ENCODE measurements around the gene PLCB2. TPM values are rescaled to one million over a fixed set of nuclear protein-coding genes. Genes with fewer than 3 reads are reported as not detected.

Gene PLCB2
- total RNA-seq, 2 donors from 2014 or later: 17.7 to 32.4 TPM

- Histone ChIP-seq H3K9me3 (no peaks in the 10 kb centered on the region), H3K4me3 (no peak overlapping the region), H3K27me3 (replicated peaks; ENCODE audit: insufficient read depth) (no peaks in the 10 kb centered on the region), H3K36me3 (no peaks in the 10 kb centered on the region), H3K27ac (no peak overlapping the region), H3K4me1 (ENCODE audit: control insufficient read depth in 1 of 2, low read depth in 2 of 2) (no peaks in the 10 kb centered on the region)
- no peak for TF ChIP-seq CTCF (IDR thresholded peaks at IDR 0.05)
- DNase-seq (ENCODE audit: low spot score): no peak
- no peak for ATAC-seq (ENCODE audit: insufficient number of reproducible peaks, low FRiP score, low read depth)
These were observed 9.4 kb downstream of the PLCB2 start for GRCh38 chr15:40298216-40298935.

GRCh38 chr15:40297356-40297755 is 10.4 kb downstream of the PLCB2 start:
- Histone ChIP-seq H3K4me3 (no peak overlapping the region), H3K9me3 (no peaks in the 10 kb centered on the region), H3K36me3 (no peaks in the 10 kb centered on the region), H3K27me3 (replicated peaks; ENCODE audit: insufficient read depth) (no peaks in the 10 kb centered on the region), H3K4me1 (ENCODE audit: control insufficient read depth in 1 of 2, low read depth in 2 of 2) (no peaks in the 10 kb centered on the region), H3K27ac (no peak overlapping the region)
- no peak for ATAC-seq (ENCODE audit: insufficient number of reproducible peaks, low FRiP score, low read depth)
- TF ChIP-seq CTCF (IDR thresholded peaks at IDR 0.05): no peak
- no peak for DNase-seq (ENCODE audit: low spot score)

- no peak for ATAC-seq (ENCODE audit: insufficient number of reproducible peaks, low FRiP score, low read depth)
- no peak for TF ChIP-seq CTCF (IDR thresholded peaks at IDR 0.05)
- no peaks in the 10 kb centered on the region for H3K9me3 ChIP-seq
These were observed 11.0 kb downstream of the PLCB2 start for GRCh38 chr15:40296561-40297230.

GRCh38 chr15:40295877-40296560 is 11.7 kb downstream of the PLCB2 start:
- no peak for DNase-seq (ENCODE audit: low spot score)
- no peak for ATAC-seq (ENCODE audit: insufficient number of reproducible peaks, low FRiP score, low read depth)
- Histone ChIP-seq H3K27ac (no peak overlapping the region), H3K9me3 (no peaks in the 10 kb centered on the region), H3K4me3 (no peak overlapping the region), H3K4me1 (ENCODE audit: control insufficient read depth in 1 of 2, low read depth in 2 of 2) (peaks cover 0 to 1% of the 10 kb centered on the region in 2 donors), H3K36me3 (no peaks in the 10 kb centered on the region), H3K27me3 (replicated peaks; ENCODE audit: insufficient read depth) (no peaks in the 10 kb centered on the region)
- TF ChIP-seq CTCF (IDR thresholded peaks at IDR 0.05): no peak

More at GRCh38 chr15:40296561-40297230, 11.0 kb downstream of the PLCB2 start:
- Histone ChIP-seq H3K4me3 (no peak overlapping the region), H3K4me1 (ENCODE audit: control insufficient read depth in 1 of 2, low read depth in 2 of 2) (no peaks in the 10 kb centered on the region), H3K27ac (no peak overlapping the region), H3K36me3 (no peaks in the 10 kb centered on the region), H3K27me3 (replicated peaks; ENCODE audit: insufficient read depth) (no peaks in the 10 kb centered on the region)
- DNase-seq (ENCODE audit: low spot score): no peak

- ATAC-seq (ENCODE audit: insufficient number of reproducible peaks, low FRiP score, low read depth): no peak
- no peak for DNase-seq (ENCODE audit: low spot score)
- Histone ChIP-seq H3K27ac (no peak overlapping the region), H3K9me3 (no peaks in the 10 kb centered on the region), H3K36me3 (no peaks in the 10 kb centered on the region), H3K27me3 (replicated peaks; ENCODE audit: insufficient read depth) (no peaks in the 10 kb centered on the region), H3K4me3 (no peak overlapping the region), H3K4me1 (ENCODE audit: control insufficient read depth in 1 of 2, low read depth in 2 of 2) (peaks cover 0 to 3% of the 10 kb centered on the region in 2 donors)
- no peak for TF ChIP-seq CTCF (IDR thresholded peaks at IDR 0.05)
These were observed 12.4 kb downstream of the PLCB2 start for GRCh38 chr15:40295297-40295696.

All from thoracic aorta (tissue), 2 donors.